HepG2 (cell line): ENCODE data around the gene P4HB. TPM values are rescaled to one million over a fixed set of nuclear protein-coding genes. Genes with fewer than 3 reads are reported as not detected.

ENCODE experiments used
- AFF4 ChIP-seq: sonication (generic); formaldehyde crosslinking; IDR thresholded peaks from 2 replicates; pipeline ENCODE4 v1.4.0; 2020; ENCODE audit warnings: missing genetic modification reagents
- CENPBD1 ChIP-seq: sonication (generic); formaldehyde crosslinking; IDR thresholded peaks from 2 replicates; pipeline ENCODE4 v1.8.0; 2022; ENCODE audit warnings: missing genetic modification reagents, low read depth, mild to moderate bottlenecking, borderline replicate concordance
- HNRNPH1 ChIP-seq: fragments of 200-400 bp; formaldehyde crosslinking; optimal IDR thresholded peaks from 2 replicates; pipeline ENCODE3; 2017; ENCODE audit warnings: mild to moderate bottlenecking, low read depth, low read length
- HNRNPK ChIP-seq: fragments of 200-400 bp; formaldehyde crosslinking; IDR thresholded peaks from 2 replicates; pipeline ENCODE4 v1.6.1; 2018; ENCODE audit warnings: low read length, low read depth, moderate library complexity, mild to moderate bottlenecking; ENCODE audit not compliant: poor library complexity, severe bottlenecking
- HNRNPL ChIP-seq: fragments of 200-400 bp; formaldehyde crosslinking; IDR thresholded peaks from 2 replicates; pipeline ENCODE4 v1.6.1; 2017; ENCODE audit warnings: mild to moderate bottlenecking, low read depth, low read length
- KDM2A ChIP-seq: sonication (generic); formaldehyde crosslinking; IDR thresholded peaks from 2 replicates; pipeline ENCODE4 v1.4.0; 2020; ENCODE audit warnings: low read depth, missing genetic modification reagents, borderline replicate concordance
- LCORL ChIP-seq, 2 experiments: fragments of 450-650 bp in 1 of 2; sonication (generic) in 1 of 2; formaldehyde crosslinking in 1 of 2; IDR thresholded peaks; 2 replicates each; pipeline versions ENCODE4 v1.5.0 to v1.6.1; 2017 to 2020; ENCODE audit warnings: antibody characterized with exemption in 1 of 2, missing genetic modification reagents in 1 of 2
- NFAT5 ChIP-seq: sonication (generic); formaldehyde crosslinking; IDR thresholded peaks from 2 replicates; pipeline ENCODE4 v1.4.0; 2020; ENCODE audit warnings: missing genetic modification reagents
- SSRP1 ChIP-seq: IDR thresholded peaks from 2 replicates; pipeline ENCODE4 v1.6.1; 2016; ENCODE audit warnings: control low read depth
- TMF1 ChIP-seq: sonication (generic); formaldehyde crosslinking; IDR thresholded peaks from 2 replicates; pipeline ENCODE4 v1.8.1; 2022; ENCODE audit warnings: low read depth, missing genetic modification reagents
- XRCC5 ChIP-seq: fragments of 200-400 bp; formaldehyde crosslinking; optimal IDR thresholded peaks from 2 replicates; pipeline ENCODE3; 2017; ENCODE audit warnings: mild to moderate bottlenecking, low read length
- ZFP90 ChIP-seq: sonication (generic); formaldehyde crosslinking; IDR thresholded peaks from 2 replicates; pipeline ENCODE4 v1.8.0; 2022; ENCODE audit warnings: missing genetic modification reagents, mild to moderate bottlenecking, inconsistent platforms, borderline replicate concordance
- ZNF121 ChIP-seq: sonication (generic); formaldehyde crosslinking; IDR thresholded peaks from 2 replicates; pipeline ENCODE4 v1.5.0; 2020; ENCODE audit warnings: mild to moderate bottlenecking, missing genetic modification reagents
- ZNF431 ChIP-seq: sonication (generic); formaldehyde crosslinking; IDR thresholded peaks from 2 replicates; pipeline ENCODE4 v1.9.0; 2022; ENCODE audit warnings: missing genetic modification reagents, low read depth, mild to moderate bottlenecking, borderline replicate concordance
- ZNF44 ChIP-seq: sonication (generic); formaldehyde crosslinking; IDR thresholded peaks from 2 replicates; pipeline ENCODE4 v1.5.1; 2020; ENCODE audit warnings: mild to moderate bottlenecking, missing genetic modification reagents
- ZXDC ChIP-seq: sonication (generic); formaldehyde crosslinking; IDR thresholded peaks from 2 replicates; pipeline ENCODE4 v1.5.0; 2020; ENCODE audit warnings: mild to moderate bottlenecking, missing genetic modification reagents
- polyA plus RNA-seq, 8 experiments: library from polyadenylated mRNA; depleted of rRNA in 3 of 8; stranded (reverse) in 7 of 8; unstranded in 1 of 8; fragments of >200 nt; fragmentation: Illumina TruSeq in 4 of 8; extraction: Trizol in 4 of 8; gene quantifications; 2 replicates each; pipeline versions ENCODE4 v1.2.1 to v1.2.3, GENCODE V29; 2011 to 2016; ENCODE audit warnings: low read depth in 4 of 8, missing spikeins in 1 of 8, mixed read lengths in 1 of 8; ENCODE audit not compliant: insufficient read depth in 1 of 8
- total RNA-seq, 5 experiments: library from RNA; depleted of rRNA; stranded (reverse); fragments of >200 nt; fragmentation: Illumina TruSeq; extraction: Trizol; gene quantifications; 2 replicates each; pipeline ENCODE4 v1.2.3, GENCODE V29; 2016; ENCODE audit warnings: low read depth in 1 of 5

Gene P4HB
- total and polyA plus RNA-seq, 2 of the 13 experiments (the other 11 are each of a cell fraction or from before 2014, with no cell fraction given), result 185 to 782 TPM

GRCh38 chr17:81865733-81866439, 5.6 kb upstream of the P4HB start (continued):
- TF ChIP-seq AFF4 (CRISPR knock-in tag) (no peak), ZNF44 (CRISPR knock-in tag) (no peak), KDM2A (no peak; the same call in 1 of the 2 replicates), XRCC5 (peak; percentile 28), SSRP1 (CRISPR knock-in tag) (no peak; the same call in 1 of the 2 replicates), HNRNPL (peak; percentile 99), CENPBD1 (no peak), HNRNPK (no peak), NFAT5 (CRISPR knock-in tag) (no peak), HNRNPH1 (peak; percentile 50), ZFP90 (CRISPR knock-in tag) (peak; percentile 7; the same call in 1 of the 2 replicates), TMF1 (no peak), LCORL (IDR thresholded peaks at IDR 0.05) (no peak), LCORL (CRISPR knock-in tag; IDR thresholded peaks at IDR 0.05) (no peak), ZXDC (CRISPR knock-in tag) (peak; percentile 82; the same call in 1 of the 2 replicates), ZNF121 (CRISPR knock-in tag) (peak; percentile 20; the same call in 1 of the 2 replicates), ZNF431 (CRISPR knock-in tag) (0 out of 2 replicates have a peak, but pooled peaks have one; percentile 44)
